SK-N-MC (cell line): ENCODE results near the gene OTOF.

Experiments
- EZH2 ChIP-seq: fragments of 200-600 bp; sonication (generic); IDR thresholded peaks from one replicate; pipeline ENCODE4 v1.6.1; 2017; ENCODE audit warnings: antibody characterized with exemption
- POLR2AphosphoS5 ChIP-seq: IDR thresholded peaks from 2 replicates; pipeline ENCODE4 v1.6.1; 2012; ENCODE audit warnings: mild to moderate bottlenecking, low read depth, low read length, borderline replicate concordance

GRCh38 chr2:26465981-26466471, 11.9 kb downstream of the OTOF start:
- TF ChIP-seq POLR2AphosphoS5 (no peak), EZH2 (no peak)
